GM23338 (cell line): ENCODE results near the gene COX4I1. TPM values are rescaled to one million over a fixed set of nuclear protein-coding genes. Genes with fewer than 3 reads are reported as not detected.

Experiments used
- ATAC-seq: fragments of 200-7000 bp; cut with Tn5 transposase; 3 replicates; pipeline ENCODE4 v1.9.1; 2020
- DNase-seq: peaks from one replicate; pipeline ENCODE4 v3.0.0-alpha.2; 2015; ENCODE audit warnings: low spot score
- H2AFZ ChIP-seq: fragments of 200-600 bp; sonication (generic); 2 replicates; pipeline ENCODE4 v1.8.0; 2016; ENCODE audit warnings: antibody characterized with exemption, mild to moderate bottlenecking, moderate library complexity
- H3F3A ChIP-seq: fragments of 200-600 bp; sonication (generic); replicated peaks from 2 replicates; pipeline ENCODE4 v1.8.0; 2017; ENCODE audit warnings: antibody characterized with exemption, mixed run types, low read depth
- H3K27ac ChIP-seq: fragments of 200-600 bp; sonication (generic); 2 replicates; pipeline ENCODE4 v1.6.1; 2016; ENCODE audit warnings: low read depth
- H3K27me3 ChIP-seq: fragments of 200-600 bp; sonication (generic); 2 replicates; pipeline ENCODE4 v1.8.0; 2016; ENCODE audit warnings: mild to moderate bottlenecking, mixed run types, moderate library complexity; ENCODE audit not compliant: insufficient read depth
- H3K36me3 ChIP-seq: fragments of 200-600 bp; sonication (generic); 2 replicates; pipeline ENCODE4 v1.8.0; 2016; ENCODE audit warnings: mild to moderate bottlenecking; ENCODE audit not compliant: insufficient read depth
- H3K4me1 ChIP-seq: fragments of 200-600 bp; sonication (generic); 2 replicates; pipeline ENCODE4 v1.8.0; 2016; ENCODE audit warnings: mild to moderate bottlenecking, moderate library complexity; ENCODE audit not compliant: insufficient read depth
- H3K4me2 ChIP-seq: fragments of 200-600 bp; sonication (generic); 2 replicates; pipeline ENCODE4 v1.7.1; 2017; ENCODE audit warnings: mixed run types
- H3K4me3 ChIP-seq: fragments of 200-600 bp; sonication (generic); 2 replicates; pipeline ENCODE4 v1.6.1; 2016; ENCODE audit warnings: mixed run types
- H3K79me2 ChIP-seq: fragments of 200-600 bp; sonication (generic); replicated peaks from 2 replicates; pipeline ENCODE4 v1.8.0; 2017; ENCODE audit warnings: mild to moderate bottlenecking; ENCODE audit not compliant: insufficient read depth
- H3K9me2 ChIP-seq: fragments of 200-600 bp; sonication (generic); 2 replicates; pipeline ENCODE4 v1.8.0; 2017; ENCODE audit not compliant: insufficient read depth
- H4K20me1 ChIP-seq: fragments of 200-600 bp; sonication (generic); replicated peaks from 2 replicates; pipeline ENCODE4 v1.8.0; 2017; ENCODE audit warnings: mild to moderate bottlenecking; ENCODE audit not compliant: insufficient read depth
- H3K27ac Mint-ChIP-seq: 2 replicates; pipeline ENCODE4 v1.8.0; 2020; ENCODE audit warnings: inconsistent platforms, mild to moderate bottlenecking, moderate library complexity, mixed read lengths
- H3K27me3 Mint-ChIP-seq: 3 replicates; pipeline ENCODE4 v1.8.0; 2022; ENCODE audit warnings: low read depth, mild to moderate bottlenecking, moderate library complexity, mixed read lengths, inconsistent platforms; ENCODE audit not compliant: insufficient read depth, poor library complexity
- H3K36me3 Mint-ChIP-seq: 3 replicates; pipeline ENCODE4 v1.8.0; 2021; ENCODE audit warnings: low read depth, mild to moderate bottlenecking, inconsistent platforms, moderate library complexity, mixed read lengths
- H3K4me1 Mint-ChIP-seq: 3 replicates; pipeline ENCODE4 v1.8.0; 2020; ENCODE audit warnings: mild to moderate bottlenecking, inconsistent platforms, mixed read lengths
- H3K4me3 Mint-ChIP-seq: 3 replicates; pipeline ENCODE4 v1.8.0; 2021; ENCODE audit warnings: moderate library complexity, mild to moderate bottlenecking, inconsistent platforms, mixed read lengths
- H3K9me3 Mint-ChIP-seq: 3 replicates; pipeline ENCODE4 v1.8.0; 2020; ENCODE audit warnings: moderate library complexity, mild to moderate bottlenecking, inconsistent platforms, mixed read lengths
- CREB1 ChIP-seq: fragments of 250-450 bp; sonication (Bioruptor Pico); IDR thresholded peaks from 2 replicates; pipeline ENCODE4 v1.5.0; 2020; ENCODE audit warnings: low read depth, mild to moderate bottlenecking, moderate library complexity
- CTCF ChIP-seq, 2 experiments: fragments of 200-600 bp in 1 of 2; sonication (generic) in 1 of 2; conservative IDR thresholded peaks; 2 replicates each; pipeline versions ENCODE4 v1.5.1 to v1.6.1; 2016 to 2017; ENCODE audit warnings: antibody characterized with exemption in 2 of 2, low read depth in 2 of 2, mild to moderate bottlenecking in 2 of 2, moderate library complexity in 1 of 2
- ETS1 ChIP-seq: IDR thresholded peaks from 2 replicates; pipeline ENCODE4 v1.6.1; 2016; ENCODE audit warnings: antibody characterized with exemption
- EZH2 ChIP-seq: fragments of 200-600 bp; sonication (generic); IDR thresholded peaks from one replicate; pipeline ENCODE4 v1.8.0; 2017; ENCODE audit warnings: antibody characterized with exemption, mild to moderate bottlenecking, low read depth; ENCODE audit not compliant: unreplicated experiment
- EZH2phosphoT487 ChIP-seq: fragments of 200-600 bp; sonication (generic); IDR thresholded peaks from one replicate; pipeline ENCODE4 v1.8.1; 2018; ENCODE audit warnings: antibody characterized with exemption; ENCODE audit not compliant: unreplicated experiment
- JUNB ChIP-seq: IDR thresholded peaks from one replicate; pipeline ENCODE4 v1.6.1; 2016; ENCODE audit warnings: antibody characterized with exemption; ENCODE audit not compliant: unreplicated experiment
- NANOG ChIP-seq: IDR thresholded peaks from 2 replicates; pipeline ENCODE4 v1.6.1; 2016; ENCODE audit warnings: antibody characterized with exemption, borderline replicate concordance
- POLR2AphosphoS5 ChIP-seq: IDR thresholded peaks from 2 replicates; pipeline ENCODE4 v1.6.1; 2016; ENCODE audit warnings: antibody characterized with exemption, low read depth
- STAT1 ChIP-seq: IDR thresholded peaks from one replicate; pipeline ENCODE4 v1.6.1; 2016; ENCODE audit warnings: antibody characterized with exemption; ENCODE audit not compliant: unreplicated experiment
- ZNF114 ChIP-seq: fragments of 250-450 bp; sonication (Bioruptor Pico); IDR thresholded peaks from 2 replicates; pipeline ENCODE4 v1.5.0; 2020; ENCODE audit warnings: mild to moderate bottlenecking, moderate library complexity
- ZNF331 ChIP-seq: fragments of 250-450 bp; sonication (Bioruptor Pico); IDR thresholded peaks from 2 replicates; pipeline ENCODE4 v1.5.0; 2020; ENCODE audit warnings: low read depth, mild to moderate bottlenecking, moderate library complexity
- ZNF462 ChIP-seq: fragments of 250-450 bp; sonication (Bioruptor Pico); IDR thresholded peaks from 2 replicates; pipeline ENCODE4 v1.5.0; 2020; ENCODE audit warnings: mild to moderate bottlenecking, moderate library complexity
- polyA plus RNA-seq: library from polyadenylated mRNA; unstranded; fragments of >200 nt; fragmentation: Nextera tagmentation; extraction: Ambion mirVana; gene quantifications from 2 replicates; pipeline ENCODE4 v1.2.1, GENCODE V29; 2016
- total RNA-seq: library from RNA; depleted of rRNA; stranded (reverse); fragments of >200 nt; shearing (Covaris generic); gene quantifications from 2 replicates; pipeline ENCODE4 v1.2.3, GENCODE V29; 2014
- TF ChIP-seq, protein P1 (sequence below): IDR thresholded peaks from one replicate; pipeline ENCODE4 v1.6.1; 2018; ENCODE audit warnings: antibody characterized with exemption; ENCODE audit not compliant: unreplicated experiment

The COX4I1 gene
- total and polyA plus RNA-seq, 2 experiments from 2014 or later = 329 to 1,008 TPM

- H2AFZ ChIP-seq = no peak overlapping the region
- Mint-ChIP-seq H3K4me3 (no peak overlapping the region), H3K9me3 (no peaks in the 10 kb centered on the region), H3K36me3 (no peaks in the 10 kb centered on the region), H3K4me1 (peaks cover 8% of the 10 kb centered on the region), H3K27ac (no peak overlapping the region), H3K27me3 (peaks cover 5% of the 10 kb centered on the region)
- H3K36me3 ChIP-seq = no peaks in the 10 kb centered on the region
- no peak for TF ChIP-seq NANOG
- TF ChIP-seq ZNF114 (CRISPR knock-in tag) = no peak
- no peak for TF ChIP-seq JUNB
- TF ChIP-seq CTCF (conservative IDR thresholded peaks at IDR 0.05; ENCODE audit: low read depth in 2 of 2) = no peak
- TF ChIP-seq EZH2 = no peak
- no peak for TF ChIP-seq EZH2phosphoT487
- no peak for TF ChIP-seq STAT1
- TF ChIP-seq ZNF462 (CRISPR knock-in tag) = no peak
- no peak for TF ChIP-seq CREB1
- TF ChIP-seq ZNF331 (CRISPR knock-in tag) = no peak
- TF ChIP-seq, protein P1, sequence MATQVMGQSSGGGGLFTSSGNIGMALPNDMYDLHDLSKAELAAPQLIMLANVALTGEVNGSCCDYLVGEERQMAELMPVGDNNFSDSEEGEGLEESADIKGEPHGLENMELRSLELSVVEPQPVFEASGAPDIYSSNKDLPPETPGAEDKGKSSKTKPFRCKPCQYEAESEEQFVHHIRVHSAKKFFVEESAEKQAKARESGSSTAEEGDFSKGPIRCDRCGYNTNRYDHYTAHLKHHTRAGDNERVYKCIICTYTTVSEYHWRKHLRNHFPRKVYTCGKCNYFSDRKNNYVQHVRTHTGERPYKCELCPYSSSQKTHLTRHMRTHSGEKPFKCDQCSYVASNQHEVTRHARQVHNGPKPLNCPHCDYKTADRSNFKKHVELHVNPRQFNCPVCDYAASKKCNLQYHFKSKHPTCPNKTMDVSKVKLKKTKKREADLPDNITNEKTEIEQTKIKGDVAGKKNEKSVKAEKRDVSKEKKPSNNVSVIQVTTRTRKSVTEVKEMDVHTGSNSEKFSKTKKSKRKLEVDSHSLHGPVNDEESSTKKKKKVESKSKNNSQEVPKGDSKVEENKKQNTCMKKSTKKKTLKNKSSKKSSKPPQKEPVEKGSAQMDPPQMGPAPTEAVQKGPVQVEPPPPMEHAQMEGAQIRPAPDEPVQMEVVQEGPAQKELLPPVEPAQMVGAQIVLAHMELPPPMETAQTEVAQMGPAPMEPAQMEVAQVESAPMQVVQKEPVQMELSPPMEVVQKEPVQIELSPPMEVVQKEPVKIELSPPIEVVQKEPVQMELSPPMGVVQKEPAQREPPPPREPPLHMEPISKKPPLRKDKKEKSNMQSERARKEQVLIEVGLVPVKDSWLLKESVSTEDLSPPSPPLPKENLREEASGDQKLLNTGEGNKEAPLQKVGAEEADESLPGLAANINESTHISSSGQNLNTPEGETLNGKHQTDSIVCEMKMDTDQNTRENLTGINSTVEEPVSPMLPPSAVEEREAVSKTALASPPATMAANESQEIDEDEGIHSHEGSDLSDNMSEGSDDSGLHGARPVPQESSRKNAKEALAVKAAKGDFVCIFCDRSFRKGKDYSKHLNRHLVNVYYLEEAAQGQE = no peak
- no peak for TF ChIP-seq ETS1
- TF ChIP-seq POLR2AphosphoS5 = no peak
- DNase-seq (no peak), ATAC-seq (no peak)
- no peak overlapping the region for H3K4me3 ChIP-seq
- H3K27me3 ChIP-seq = no peaks in the 10 kb centered on the region
- H3K4me2 ChIP-seq = no peak overlapping the region
- no peaks in the 10 kb centered on the region for H3K79me2 ChIP-seq
- no peaks in the 10 kb centered on the region for H4K20me1 ChIP-seq
- no peaks in the 10 kb centered on the region for H3K4me1 ChIP-seq
- H3K9me2 ChIP-seq = no peaks in the 10 kb centered on the region
- no peaks in the 10 kb centered on the region for H3F3A ChIP-seq
- H3K27ac ChIP-seq = no peak overlapping the region
Observed at GRCh38 chr16:85854935-85855334, 55.4 kb downstream of the COX4I1 start.
